Measurements from ENCODE around the gene PLK5.

Gene PLK5

DNA sequence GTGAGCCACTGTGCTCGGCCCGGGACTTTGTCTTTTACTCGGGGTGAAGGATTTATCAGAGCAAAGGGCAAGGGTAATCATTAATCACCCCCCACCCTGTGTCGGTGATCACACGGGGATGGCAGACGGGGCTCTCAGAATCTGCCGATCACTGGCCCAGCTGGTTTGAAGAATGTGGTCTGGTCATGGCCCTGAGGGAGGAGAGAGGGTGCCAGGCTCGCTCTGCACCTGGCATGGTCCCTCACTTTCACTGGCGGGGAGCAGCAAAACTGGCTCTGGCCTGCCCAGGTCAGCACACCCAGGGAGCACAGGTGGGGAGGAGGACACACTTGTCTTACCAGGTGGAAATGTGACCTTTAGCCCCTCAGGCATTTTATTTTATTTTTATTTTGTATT lies 22.7 kb upstream of the PLK5 start:
- H3K4me3 ChIP-seq (ENCODE audit: low read depth, low read length), result no peak overlapping the region
- TF ChIP-seq, protein P1, sequence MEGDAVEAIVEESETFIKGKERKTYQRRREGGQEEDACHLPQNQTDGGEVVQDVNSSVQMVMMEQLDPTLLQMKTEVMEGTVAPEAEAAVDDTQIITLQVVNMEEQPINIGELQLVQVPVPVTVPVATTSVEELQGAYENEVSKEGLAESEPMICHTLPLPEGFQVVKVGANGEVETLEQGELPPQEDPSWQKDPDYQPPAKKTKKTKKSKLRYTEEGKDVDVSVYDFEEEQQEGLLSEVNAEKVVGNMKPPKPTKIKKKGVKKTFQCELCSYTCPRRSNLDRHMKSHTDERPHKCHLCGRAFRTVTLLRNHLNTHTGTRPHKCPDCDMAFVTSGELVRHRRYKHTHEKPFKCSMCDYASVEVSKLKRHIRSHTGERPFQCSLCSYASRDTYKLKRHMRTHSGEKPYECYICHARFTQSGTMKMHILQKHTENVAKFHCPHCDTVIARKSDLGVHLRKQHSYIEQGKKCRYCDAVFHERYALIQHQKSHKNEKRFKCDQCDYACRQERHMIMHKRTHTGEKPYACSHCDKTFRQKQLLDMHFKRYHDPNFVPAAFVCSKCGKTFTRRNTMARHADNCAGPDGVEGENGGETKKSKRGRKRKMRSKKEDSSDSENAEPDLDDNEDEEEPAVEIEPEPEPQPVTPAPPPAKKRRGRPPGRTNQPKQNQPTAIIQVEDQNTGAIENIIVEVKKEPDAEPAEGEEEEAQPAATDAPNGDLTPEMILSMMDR (IDR thresholded peaks at IDR 0.05; ENCODE audit: borderline replicate concordance, insufficient read depth, low read depth, low read length), result no peak

GRCh38 chr19:1502433-1503088 lies 21.3 kb upstream of the PLK5 start:
- TF ChIP-seq, protein P1 (IDR thresholded peaks at IDR 0.05; ENCODE audit: borderline replicate concordance, insufficient read depth, low read depth, low read length), result no peak
- no peak overlapping the region for H3K4me3 ChIP-seq (ENCODE audit: low read depth, low read length)

GRCh38 chr19:1503089-1503924 lies 20.6 kb upstream of the PLK5 start:
- no peak overlapping the region for H3K4me3 ChIP-seq (ENCODE audit: low read depth, low read length)
- TF ChIP-seq, protein P1 (IDR thresholded peaks at IDR 0.05; ENCODE audit: borderline replicate concordance, insufficient read depth, low read depth, low read length), result peak; percentile 93

GRCh38 chr19:1503925-1504773 lies 19.7 kb upstream of the PLK5 start:
- TF ChIP-seq, protein P1 (IDR thresholded peaks at IDR 0.05; ENCODE audit: borderline replicate concordance, insufficient read depth, low read depth, low read length), result no peak

GRCh38 chr19:1505012-1505411 lies 18.9 kb upstream of the PLK5 start:
- TF ChIP-seq, protein P1 (IDR thresholded peaks at IDR 0.05; ENCODE audit: borderline replicate concordance, insufficient read depth, low read depth, low read length), result no peak
- no peak overlapping the region for H3K4me3 ChIP-seq (ENCODE audit: low read depth, low read length)

More at GRCh38 chr19:1503925-1504773, 19.7 kb upstream of the PLK5 start:
- no peak overlapping the region for H3K4me3 ChIP-seq (ENCODE audit: low read depth, low read length)

DNA sequence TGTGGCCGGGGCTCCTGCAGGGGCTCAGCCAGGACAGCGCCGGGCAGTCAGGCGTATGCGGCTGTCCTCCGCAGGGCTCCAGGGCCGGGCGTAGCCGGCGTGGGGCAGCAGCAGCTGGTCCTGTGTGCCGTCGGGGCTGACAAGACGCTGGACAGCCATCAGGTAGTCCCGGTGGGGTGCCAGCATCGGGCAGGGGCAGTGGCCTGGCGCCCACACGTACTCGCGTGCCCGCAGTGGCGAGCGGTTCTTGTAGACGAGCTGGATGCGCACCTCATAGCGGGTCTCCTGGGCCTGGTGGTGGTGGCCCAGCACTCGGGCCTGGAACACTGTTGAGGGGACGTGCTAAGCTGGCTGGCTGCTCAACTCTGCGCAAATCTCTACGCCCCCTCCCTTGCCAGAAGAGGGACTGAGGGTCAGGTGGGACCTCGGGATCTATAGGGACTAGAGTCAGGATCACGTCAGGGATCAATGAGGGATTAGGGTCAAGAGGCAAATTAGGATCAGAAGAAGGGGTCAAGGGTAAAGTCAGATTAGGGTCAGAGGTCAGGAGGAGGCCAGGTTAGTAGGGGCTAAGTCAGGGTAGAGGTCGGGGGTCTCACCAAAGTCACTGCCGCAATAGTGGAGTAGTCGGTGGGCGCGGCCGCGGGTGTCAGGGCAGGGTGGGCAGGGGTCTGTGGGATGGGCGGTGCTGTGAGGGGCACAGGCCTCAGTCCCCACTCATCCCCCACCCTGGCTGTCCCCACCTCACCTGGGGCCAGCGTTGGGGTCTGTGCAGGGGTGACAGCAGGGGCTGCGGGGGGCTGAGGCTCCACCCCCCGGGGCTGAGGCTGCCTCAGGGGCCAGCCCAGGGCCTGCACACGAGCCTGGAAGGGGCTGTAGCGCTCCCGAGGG lies 17.6 kb upstream of the PLK5 start:
- TF ChIP-seq, protein P1 (IDR thresholded peaks at IDR 0.05; ENCODE audit: borderline replicate concordance, insufficient read depth, low read depth, low read length), result no peak
- H3K4me3 ChIP-seq (ENCODE audit: low read depth, low read length), result no peak overlapping the region

All from GM12875 (cell line).